ENCODE data around the gene TEF.
"Not testable (repeated sequence)": the region's sequence is repeated elsewhere in the genome, so short reads cannot be mapped to it uniquely, and the experiment has no call there.

The TEF gene

GRCh38 chr22:41384128-41384527 lies 2.4 kb downstream of the TEF start:
- no peak for DNase-seq

- no peak for DNase-seq
These were observed 5.6 kb downstream of the TEF start for GRCh38 chr22:41387341-41387740.

- no peak for DNase-seq
These were observed 12.2 kb downstream of the TEF start for GRCh38 chr22:41394012-41394356.

- no peak for DNase-seq
These were observed 13.9 kb downstream of the TEF start for GRCh38 chr22:41395531-41396240.

GRCh38 chr22:41397143-41397811 lies 15.5 kb downstream of the TEF start:
- DNase-seq = no peak

GRCh38 chr22:41398921-41399320 lies 17.2 kb downstream of the TEF start:
- DNase-seq = no peak

- peak; percentile 80 for DNase-seq
These were observed 20.3 kb downstream of the TEF start for GRCh38 chr22:41401781-41402648.

- not testable (repeated sequence) for DNase-seq
These were observed 21.1 kb downstream of the TEF start for GRCh38 chr22:41402851-41403250.

GRCh38 chr22:41403532-41404318 lies 22.0 kb downstream of the TEF start:
- peak; percentile 88 for DNase-seq

GRCh38 chr22:41405588-41405987 lies 23.8 kb downstream of the TEF start:
- no peak for DNase-seq

GRCh38 chr22:41406410-41406809 lies 24.7 kb downstream of the TEF start:
- no peak for DNase-seq

GRCh38 chr22:41407433-41407832 lies 25.7 kb downstream of the TEF start:
- DNase-seq = no peak

- no peak for DNase-seq
These were observed 26.9 kb downstream of the TEF start for GRCh38 chr22:41408665-41409064.

- no peak for DNase-seq
These were observed 28.6 kb downstream of the TEF start for GRCh38 chr22:41410311-41410751.

- DNase-seq = peak; percentile 28
These were observed 29.5 kb downstream of the TEF start for GRCh38 chr22:41411021-41411851.

GRCh38 chr22:41415554-41415953 lies 33.8 kb downstream of the TEF start:
- DNase-seq = no peak

GRCh38 chr22:41417622-41418390 lies 36.1 kb downstream of the TEF start:
- DNase-seq = no peak

GRCh38 chr22:41418717-41419116 lies 37.0 kb downstream of the TEF start:
- no peak for DNase-seq

- DNase-seq = no peak
These were observed 44.1 kb downstream of the TEF start for GRCh38 chr22:41425660-41426365.

- peak; percentile 20 for DNase-seq
These were observed 47.6 kb downstream of the TEF start for GRCh38 chr22:41429232-41429950.

Measured in NCI-H69 (cell line).